ENCODE measurements around the gene SYT5.
"Not testable (repeated sequence)": the region's sequence is repeated elsewhere in the genome, so short reads cannot be mapped to it uniquely, and the experiment has no call there.

The SYT5 gene

DNA sequence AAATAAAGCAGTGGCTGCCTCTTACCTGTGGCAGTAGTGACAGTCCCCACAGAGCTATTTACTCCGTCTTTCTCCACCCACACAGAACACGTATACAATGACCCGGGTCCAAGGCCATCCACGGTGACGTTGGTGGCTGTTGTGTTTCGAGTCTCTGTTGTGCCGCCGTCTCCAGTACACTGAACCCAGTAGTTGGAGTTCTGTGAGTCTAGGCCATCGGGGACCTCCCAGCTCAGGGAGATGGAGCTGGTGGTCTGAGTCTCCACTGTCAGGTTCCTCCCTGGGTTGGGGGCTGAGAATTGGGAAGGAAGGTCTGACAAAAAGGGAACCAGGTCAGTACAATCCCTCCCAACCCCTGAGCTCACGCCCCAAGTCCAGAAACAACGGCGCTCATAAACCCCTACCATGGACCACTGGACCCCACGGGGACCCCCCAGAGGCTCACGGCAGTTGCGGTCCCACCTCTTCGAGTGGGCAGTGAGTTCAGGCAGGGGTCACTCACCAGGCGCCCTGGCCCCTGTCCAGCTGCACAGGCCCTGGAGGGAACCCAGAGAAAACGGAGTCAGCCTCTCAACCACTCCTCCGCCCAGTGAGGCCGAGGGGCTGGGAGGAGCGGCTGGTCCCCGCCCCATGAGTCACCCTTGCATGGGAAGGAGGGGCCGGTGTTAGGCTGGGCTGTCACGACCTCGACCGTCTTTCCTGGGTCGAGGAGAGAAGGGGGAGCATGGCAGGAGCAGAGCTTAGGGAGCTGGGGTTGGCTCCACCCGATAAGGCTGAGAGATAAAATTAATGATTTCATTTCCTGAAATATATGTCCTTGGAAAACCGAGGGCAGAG lies 26.8 kb upstream of the SYT5 start:
- DNase-seq, result no peak

DNA sequence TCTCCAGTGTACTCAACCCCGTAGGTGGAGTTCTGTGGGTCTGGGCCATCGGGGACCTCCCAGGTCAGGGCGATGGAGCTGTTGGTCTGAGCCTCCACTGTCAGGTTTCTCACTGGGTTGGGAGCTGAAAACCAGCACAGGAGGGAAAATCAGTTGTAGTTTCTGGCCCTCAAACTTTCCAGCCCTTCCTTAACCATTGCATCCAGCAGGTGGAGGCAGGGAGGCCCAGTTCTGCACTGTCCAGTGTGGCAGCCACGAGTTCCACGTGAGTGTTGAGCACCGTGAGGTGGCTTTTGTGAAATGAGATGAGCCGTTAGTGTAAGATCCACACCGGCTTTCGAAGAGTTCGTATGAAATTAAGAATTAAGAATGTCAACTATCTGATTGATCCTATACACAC lies 22.1 kb upstream of the SYT5 start:
- DNase-seq, result not testable (repeated sequence)

DNA sequence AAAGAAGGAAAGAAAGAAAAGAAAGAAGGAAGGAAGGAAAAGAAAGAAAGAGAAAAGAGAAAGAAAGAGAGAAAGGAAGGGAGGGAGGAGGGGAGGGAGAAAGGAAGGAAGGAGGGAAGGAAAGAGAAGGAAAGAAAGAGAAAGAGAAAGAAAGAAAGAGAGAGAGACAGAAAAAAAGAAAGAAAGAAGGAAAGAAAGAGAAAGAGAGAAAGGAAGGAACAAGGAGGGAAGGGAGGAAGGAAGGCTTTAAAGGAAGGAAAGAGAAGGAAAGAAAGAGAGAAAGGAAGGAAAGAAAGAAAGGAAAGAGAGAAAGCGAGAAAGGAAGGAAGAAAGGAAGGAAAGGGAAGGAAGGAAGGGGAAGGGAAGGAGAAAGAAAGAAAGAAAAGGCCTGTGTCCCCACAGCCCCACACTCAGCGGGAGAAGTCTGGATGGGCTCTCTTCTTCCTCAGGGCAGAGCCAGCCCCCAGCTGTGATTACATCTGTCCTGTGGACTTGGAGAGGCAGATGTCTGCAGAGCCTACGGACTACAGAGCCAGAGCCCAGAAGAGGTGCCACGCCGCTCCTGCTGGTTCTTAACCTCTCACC lies 19.6 kb upstream of the SYT5 start:
- no peak for DNase-seq

DNA sequence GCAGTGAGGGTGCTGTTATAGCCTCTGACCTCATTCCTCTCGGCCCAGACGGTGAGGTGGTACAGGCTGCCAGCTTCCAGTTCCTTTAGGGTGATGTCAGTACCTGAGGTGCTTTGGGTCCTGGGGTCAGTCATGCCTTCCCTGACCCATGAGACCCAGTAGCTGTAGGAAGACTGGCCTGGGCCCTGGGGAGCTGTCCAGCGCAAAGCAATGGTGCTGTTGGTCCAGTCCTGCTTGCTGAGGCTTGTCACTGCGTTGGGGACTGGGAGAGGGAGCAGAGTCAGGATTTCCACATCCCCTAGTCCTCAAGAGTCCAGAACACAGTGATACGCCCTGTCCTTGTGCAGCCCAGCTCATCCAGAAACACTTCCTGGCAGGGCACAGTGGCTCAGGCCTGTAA lies 18.6 kb upstream of the SYT5 start:
- no peak for DNase-seq

DNA sequence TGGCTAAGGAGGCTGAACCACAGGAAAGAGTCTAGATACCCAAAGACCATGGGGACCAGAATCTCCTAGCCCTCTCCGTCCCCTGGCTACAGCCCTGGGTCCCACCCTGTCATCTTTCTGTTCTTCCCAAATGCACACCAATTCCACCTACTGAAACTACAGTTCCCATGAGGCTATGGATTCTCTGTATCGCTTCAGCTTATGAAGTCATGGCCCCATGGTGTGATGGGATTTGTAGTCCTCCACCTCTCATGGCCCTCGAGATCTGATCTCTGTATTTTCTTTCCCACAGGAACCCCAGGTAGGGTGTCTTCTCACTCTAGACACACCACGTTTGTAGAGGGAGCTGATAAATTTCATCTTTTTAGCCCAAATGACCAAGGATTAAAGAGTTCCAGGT lies 17.4 kb upstream of the SYT5 start:
- no peak for DNase-seq

DNA sequence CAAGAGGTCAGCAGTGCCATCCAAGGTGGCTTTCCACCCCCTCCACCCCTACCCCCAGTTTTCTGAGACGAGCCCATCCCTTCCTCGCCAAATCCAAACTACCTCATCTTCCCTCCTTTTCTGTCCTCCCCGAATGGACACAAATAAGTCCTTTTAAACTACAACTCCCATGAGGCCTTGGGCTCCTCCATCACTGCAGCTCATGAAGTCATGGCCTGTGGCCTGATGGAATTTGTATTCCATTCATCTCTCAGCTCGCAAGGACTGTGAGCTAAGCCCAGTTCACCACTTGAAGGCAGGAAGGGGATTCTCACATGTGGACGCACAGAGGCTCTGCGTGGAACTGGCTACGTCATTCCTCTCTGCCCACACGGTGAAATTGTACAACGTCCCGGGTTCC lies 16.7 kb upstream of the SYT5 start:
- no peak for DNase-seq

DNA sequence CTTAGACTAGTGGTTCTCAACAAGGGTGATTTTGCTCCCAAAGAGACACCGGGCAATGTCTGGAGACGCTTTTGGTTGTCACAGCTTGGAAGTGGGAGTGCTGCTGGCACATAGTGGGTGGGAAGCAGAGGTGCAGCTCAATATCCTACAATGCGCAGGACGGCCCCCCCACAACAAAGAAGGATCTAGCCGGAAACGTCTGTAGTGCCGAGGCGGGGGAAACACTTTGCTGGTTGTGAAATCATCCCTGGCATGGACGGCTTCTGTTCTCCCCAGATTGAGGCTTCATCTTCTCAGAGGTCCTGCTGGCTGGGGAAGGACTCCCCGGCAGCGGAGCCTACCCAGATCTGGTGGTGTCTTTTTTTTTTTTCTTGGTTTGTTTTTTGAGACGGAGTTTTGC lies 13.4 kb upstream of the SYT5 start:
- DNase-seq, result no peak

DNA sequence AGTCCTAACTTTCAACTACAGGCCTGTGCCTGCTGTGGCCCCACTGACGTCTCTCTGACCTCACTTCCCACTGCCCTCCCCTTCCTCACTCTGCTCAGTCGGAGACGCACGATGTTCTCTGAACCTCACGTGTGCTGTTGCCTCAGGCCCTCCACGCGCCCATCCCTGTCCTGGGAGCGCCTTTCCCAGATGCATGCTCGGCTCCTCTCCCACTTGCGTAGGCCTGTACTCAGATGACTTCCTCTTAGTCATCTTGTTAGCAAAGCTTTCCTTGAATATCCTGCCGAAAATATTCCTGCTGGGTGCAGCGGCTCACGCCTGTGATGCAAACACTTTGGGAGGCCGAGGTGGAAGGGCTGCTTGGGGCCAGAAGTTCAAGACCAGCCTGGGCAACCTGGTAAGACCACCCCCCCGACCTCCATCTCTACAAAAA lies 9.3 kb upstream of the SYT5 start:
- no peak for DNase-seq

DNA sequence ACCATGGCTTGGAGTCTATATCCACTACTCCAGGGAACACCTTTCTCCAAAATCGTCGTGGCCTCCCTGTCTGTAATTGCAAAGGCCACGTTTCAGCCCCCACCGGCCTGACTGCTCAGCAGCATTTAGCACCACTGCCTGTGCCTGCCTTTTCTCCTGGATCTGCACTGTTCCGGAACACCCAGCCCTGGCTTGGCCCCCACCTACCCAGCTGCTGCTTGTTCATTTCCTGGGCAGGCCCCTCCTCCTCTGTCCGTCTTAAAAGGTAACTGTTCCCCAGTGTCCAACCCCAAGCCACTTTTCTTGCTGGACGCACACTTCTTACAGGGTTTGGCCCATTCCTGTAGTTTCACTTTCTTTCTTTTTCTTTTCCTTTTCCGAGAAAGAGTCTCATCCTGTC lies 8.5 kb upstream of the SYT5 start:
- DNase-seq, result no peak

DNA sequence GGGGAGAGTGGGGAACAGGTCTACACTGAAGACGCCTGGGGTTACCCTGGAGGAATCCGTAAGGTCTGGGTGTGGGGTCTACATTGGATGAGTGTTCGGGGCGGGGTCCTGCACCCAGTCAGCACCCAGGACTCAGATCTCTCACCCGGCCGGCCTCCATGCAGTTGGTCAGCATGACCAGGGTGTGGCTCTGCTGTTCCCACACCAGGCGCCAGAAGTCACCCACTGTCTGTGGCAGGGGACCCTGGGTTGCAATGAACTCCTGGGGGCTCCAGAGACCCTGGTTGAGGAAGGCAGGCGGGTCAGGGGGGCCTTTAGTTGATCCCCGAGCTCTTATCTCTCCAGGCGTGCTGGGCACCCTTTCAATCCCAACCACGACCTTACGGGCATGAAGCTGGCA lies 6.0 kb upstream of the SYT5 start:
- DNase-seq, result no peak

DNA sequence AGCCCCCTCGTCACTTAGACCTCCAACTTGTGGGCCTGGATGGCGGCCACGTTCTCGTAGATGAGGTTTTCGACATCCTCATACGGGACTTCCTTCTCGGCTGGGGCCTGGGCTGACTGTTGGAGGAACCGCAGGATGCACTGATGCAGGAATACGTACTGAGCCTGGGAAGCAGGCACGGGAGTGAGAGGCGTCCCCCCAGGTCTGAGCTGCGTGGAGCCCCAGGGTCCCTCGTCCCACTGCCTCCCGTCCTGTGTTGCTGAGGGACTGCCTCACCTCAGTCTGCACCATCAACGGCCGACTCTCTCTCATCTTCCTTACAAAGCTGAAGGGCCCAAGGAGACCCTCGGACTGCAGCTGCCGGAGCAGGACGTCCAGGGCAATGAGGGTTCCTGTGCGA lies 1.7 kb upstream of the SYT5 start:
- DNase-seq, result no peak

DNA sequence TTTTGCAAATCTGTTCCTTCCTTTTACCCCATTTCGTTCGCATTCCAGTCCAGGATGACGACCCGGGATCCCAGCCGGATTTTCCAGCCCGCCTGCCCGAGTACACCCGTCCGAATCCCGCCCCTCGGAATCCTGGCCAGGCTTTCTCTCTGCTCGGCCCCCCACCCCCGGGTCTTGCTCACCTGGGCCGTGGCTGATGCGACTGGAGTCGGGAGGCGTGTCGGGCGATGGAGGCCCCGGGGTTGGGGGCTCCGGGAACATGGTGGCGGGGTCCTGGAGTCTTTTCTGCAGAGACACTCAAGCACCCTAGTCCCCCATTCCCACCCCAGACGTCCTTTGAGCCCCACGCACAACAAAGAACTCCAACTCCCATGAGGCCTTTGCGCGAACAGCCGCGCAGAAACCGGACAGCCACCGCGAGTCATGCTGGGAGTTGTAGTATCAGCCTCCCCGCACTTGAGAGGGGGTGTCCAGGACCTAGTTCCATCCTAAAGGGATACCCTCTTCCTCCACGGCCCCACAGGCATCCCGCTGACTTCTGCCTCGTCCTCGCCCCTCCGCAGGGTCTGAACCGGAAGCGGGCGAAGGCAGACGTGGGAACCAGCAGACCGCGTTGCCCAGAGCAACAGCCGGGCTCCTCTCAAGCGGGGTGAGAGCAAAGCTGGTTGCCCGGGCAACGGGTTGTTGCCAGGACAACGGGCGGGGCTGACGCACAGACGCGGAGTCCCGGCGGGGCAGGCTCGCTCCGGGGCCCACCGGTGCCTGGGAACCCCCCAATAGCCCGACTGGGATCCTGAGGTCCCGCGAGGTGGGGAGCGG lies 1.1 kb downstream of the SYT5 start:
- DNase-seq, result peak; percentile 88

DNA sequence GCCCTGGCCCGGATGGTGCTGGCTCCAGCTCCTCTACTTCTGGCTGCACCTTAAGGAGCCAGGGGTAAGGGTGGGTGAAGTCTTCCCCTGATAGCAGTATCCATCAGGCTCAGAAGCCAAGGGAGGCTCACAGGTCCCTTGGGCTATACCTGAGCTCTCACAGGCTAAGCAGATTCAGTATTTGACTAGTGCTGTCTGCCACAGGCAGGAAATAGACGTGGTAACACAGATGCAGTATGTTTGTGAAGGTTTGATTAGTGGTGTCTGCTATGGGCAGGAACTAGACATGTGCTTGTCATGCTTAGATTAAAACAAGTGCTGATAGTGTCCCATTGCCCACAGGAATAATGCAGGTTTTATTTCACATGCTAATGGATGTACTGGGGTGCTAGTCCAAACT lies 4.0 kb downstream of the SYT5 start:
- DNase-seq, result no peak

DNA sequence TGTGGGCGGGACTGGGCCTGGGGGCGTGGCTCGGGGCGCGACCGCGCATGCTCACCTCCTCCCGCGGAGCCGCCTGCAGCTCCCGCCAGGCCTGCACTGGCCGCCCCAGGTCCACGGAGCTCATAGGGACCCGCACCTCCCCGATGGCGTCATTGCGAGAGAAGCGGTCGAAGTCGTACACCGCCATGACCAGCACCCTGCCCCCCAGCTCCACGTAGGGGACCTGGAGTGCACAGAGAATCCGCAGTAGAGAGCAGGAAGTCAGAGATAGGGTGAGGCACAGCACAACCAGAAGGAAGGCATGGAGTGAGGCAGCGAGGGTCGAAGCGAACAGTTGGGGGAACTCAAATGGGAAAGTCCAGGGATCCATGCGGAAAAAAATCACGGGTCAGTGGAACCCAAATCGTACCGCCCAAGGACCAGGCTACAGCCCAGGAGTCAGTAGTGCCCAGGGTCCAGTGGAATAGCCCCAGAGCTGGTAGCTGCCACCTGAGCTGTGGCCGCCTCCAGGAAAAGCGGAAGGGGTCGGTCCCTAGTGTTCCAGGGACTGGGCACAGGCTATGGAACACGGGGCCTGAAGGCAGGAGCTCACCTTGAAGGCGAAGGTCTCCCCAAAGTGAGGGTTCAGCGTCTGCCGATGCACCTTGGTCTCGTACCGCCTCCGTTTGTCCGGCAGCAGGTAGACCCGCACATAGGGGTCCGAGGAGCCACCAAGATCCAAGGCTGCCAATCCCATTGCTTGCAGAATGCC lies 4.8 kb downstream of the SYT5 start:
- DNase-seq, result no peak

DNA sequence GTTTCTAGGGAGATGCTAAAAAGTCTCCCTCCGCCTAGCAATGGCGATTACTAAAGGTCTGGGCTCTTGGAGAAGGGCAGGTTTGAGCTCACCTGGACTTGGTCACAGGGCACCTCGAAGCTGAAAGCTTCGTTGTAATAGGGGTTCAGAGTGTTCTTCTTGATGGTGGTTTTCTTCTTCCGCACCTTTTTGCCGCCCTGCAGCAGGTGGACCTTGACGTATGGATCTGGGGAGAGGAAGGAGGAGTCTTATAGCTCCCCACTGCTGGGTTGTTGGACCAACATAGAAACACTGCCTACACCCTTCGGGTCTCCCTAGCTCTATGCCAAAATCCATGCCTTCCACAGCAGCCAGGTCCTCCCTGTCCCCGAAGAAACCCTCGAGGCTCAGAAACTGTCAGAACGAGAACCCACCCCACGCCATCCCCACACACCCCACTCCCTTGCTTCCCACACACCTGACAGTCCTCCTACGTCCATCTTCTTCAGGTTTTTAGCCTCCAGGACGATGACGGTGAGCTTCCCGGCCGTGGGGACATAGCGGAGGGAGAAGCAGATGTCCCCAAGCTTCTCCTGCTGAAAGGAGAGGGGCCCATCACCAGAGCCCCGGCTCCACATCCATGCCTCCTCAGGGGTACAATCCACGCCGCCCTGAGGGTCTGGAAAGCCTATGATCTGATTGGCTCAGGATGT lies 5.5 kb downstream of the SYT5 start:
- DNase-seq, result no peak

DNA sequence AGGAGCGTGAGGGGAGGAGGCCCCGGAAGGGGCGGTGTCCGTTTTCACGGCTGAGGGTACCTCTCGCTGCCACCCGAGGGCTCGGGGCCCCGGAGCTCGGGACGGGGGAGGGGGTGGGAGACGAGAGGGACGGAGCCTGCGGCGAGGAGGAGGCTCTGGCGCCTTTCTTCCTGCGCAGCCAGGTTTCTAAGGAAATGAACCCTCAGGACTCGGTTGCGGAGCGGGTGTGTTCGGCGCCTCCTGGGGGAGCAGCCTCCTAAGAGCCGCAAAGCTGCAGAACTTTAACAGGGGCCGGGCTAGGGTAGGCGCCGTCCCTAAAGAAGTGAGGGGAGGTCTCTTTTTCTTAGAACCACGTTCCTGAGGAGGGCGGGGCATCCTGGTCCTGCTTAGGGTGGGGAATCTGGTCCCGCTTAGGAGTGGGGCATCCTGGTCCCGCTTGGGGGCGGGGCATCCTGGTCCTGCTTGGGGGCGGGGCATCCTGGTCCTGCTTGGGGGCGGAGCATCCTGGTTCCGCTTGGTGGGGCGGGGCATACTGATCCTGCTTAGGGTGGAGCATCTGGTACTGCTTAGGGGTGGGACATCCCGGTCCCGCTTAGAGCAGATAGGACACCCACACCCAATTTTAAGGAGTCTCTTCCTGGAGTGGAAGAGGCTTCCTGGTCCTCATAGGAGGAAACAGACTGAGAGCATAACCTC lies 6.2 kb downstream of the SYT5 start:
- no peak for DNase-seq

DNA sequence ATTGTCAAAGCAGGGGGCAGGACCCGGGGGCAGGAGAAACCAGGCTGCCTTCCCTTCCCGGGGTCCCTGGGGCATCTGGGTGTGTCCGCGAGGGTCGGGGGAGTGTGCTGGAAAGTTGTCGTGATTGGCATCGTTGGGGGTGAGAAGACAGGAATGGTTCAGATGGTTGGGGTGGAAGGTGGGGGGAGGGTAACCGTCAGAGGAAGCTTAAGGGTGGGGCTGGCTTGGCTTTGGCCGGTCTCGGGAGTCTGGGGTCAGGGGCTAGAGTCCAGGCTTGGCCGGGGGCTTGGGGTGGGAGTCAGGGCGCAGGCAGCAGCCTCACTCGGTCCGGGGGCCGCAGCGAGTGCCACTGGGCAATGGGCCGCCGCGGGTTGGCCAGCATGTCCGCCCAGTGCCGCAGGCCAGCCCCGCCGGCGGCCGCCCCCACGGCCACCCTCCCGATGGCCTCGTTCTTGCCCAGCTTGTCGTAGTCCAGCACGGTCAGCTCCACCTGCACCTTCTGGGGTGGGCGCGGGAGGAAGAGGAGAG lies 6.8 kb downstream of the SYT5 start:
- DNase-seq, result no peak

DNA sequence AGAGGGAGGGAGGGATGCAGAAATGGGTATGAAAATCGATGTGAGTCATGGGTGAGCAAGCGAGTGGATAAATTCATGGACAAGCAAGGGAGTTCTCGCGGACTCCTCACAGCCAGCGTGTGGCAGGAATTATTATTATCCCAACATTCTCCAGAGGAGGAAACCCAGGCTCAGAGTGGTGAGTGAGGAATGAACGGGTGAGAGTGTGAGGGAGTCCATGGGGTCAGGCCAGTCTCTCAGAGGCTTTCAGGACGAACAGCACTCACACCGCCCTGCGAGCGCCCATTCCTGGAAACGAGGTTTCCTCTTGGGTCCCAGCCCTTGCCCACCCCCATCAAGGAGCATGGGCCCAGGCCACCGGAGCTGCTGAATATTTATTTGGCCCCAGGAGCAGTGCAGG lies 7.3 kb downstream of the SYT5 start:
- DNase-seq, result no peak

DNA sequence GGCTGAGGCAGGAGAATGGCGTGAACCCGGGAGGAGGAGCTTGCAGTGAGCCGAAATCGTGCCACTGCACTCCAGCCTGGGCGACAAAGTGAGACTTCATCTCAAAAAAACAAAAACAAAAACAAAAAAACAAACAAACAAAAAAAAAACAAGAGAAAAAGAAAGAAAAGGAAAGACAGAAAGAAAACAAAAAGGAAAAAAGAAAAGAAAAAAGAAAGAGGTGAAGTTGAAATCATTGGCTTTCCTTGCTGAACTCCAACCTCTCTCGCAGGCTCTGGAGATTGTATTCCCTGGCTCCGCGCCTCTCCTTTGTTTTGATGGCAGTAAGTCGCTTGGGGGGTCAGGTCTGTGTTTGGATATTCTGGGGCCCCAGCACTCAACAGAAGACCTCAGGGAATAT lies 7.8 kb downstream of the SYT5 start:
- not testable (repeated sequence) for DNase-seq

DNA sequence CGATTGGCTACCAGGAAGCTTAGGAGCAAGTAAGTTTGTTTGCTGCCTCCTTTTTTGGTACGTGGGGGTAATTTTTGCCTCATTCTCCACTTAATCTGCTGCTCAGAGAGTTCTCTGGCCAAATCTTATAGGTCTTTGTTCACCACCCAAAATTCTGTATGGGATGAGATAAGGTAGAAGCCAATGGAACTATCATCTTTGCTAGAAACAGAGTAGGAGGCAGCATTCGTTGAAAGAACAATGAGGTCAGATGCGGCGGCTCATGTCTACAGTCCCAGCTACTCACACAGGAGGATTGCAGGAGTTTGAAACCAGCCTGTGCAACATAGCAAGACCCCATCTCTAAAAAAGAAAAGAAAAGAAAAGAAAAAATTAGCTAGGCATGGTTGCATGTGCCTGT lies 8.6 kb downstream of the SYT5 start:
- no peak for DNase-seq

DNA sequence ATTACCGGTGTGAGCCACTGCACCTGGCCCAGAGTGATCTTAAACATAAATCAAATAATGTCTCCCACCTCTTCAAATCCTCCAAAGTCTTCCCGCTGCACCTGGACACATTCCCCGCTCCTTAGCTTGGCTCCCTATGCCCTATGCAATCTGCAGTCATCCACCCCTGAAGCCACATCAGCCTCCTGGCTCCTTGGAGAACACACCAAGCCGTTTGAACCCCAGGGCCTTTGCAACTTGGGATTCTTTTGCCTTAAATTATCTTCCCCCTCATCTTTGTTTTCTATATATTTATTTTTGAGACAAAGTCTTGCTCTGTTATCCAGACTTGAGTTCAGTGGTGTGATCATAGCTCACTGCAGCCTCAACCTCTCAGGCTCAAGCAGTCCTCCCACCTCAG lies 11.0 kb downstream of the SYT5 start:
- DNase-seq, result no peak
